IPS-11a (cell line): Measurements from ENCODE around the gene EFHD2.
"Not testable (repeated sequence)": the region's sequence is repeated elsewhere in the genome, so short reads cannot be mapped to it uniquely, and the experiment has no call there.

Experiments used
- H3K4me3 ChIP-seq: one replicate; pipeline ENCODE4 v1.5.1; 2013; ENCODE audit warnings: low read depth, low read length, control low read depth

EFHD2 gene

GRCh38 chr1:15410884-15411245 is 1.2 kb downstream of the EFHD2 start:
- peak overlapping the region; percentile 55 for H3K4me3 ChIP-seq

DNA sequence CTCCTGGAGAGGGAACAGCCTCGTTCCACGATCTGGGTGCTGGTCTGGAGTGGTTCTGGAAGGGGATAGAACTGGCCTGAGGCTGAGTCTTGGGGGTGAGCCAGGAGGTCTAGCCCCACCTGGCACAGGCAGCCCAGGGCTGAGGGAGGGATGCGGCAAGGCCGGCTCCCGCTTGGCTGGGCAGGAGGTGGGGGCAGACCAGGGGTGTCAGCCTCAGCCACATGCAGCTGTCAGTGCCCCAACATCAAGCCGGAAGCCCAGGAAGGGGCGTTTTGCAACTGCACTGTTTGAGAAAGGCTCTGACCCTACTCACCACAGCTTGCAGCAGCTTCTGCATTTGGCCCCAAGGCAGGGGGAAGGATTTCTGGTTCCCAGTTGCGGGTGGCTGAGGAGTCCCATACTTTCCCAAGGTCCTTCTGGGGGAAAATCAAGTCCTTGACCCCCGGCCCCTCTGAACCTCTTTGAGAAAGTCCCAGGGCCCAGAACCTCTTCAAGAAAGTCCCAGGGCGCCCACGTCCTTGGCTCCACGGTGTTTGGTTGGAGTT is 2.0 kb downstream of the EFHD2 start:
- H3K4me3 ChIP-seq = no peak overlapping the region

DNA sequence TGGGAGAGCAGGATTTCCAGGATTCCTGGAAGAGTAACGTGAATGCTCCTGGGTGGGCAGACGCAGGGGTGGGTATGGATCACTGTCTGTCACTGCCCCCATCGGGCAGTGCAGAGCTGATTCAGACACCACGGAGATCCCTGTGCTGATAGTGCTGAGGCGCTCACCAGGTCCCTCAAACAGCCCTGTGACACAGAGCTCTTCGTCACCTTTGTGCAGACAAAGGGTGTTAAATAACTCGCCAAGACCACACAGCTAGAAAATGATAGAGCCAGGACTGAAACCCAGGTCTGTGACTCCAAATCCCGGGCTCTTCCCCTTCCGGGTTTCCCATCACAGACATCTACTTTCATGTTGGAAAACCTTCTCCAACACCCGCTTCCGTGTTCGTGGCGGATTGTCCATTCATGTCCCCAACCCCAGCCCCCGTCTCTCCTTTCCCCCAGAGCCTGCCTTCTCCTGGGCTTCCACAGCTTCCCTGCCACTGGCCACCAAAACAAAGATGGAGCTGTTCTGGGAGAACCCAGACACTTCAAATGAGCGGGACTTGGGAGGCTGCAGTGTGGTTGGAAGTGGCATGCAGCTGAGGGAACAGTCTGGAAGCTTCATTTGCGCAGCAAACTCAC is 2.6 kb downstream of the EFHD2 start:
- no peak overlapping the region for H3K4me3 ChIP-seq

GRCh38 chr1:15412843-15413242 is 3.2 kb downstream of the EFHD2 start:
- no peak overlapping the region for H3K4me3 ChIP-seq

- no peak overlapping the region for H3K4me3 ChIP-seq
Observed at GRCh38 chr1:15413563-15414444, 4.1 kb downstream of the EFHD2 start.

DNA sequence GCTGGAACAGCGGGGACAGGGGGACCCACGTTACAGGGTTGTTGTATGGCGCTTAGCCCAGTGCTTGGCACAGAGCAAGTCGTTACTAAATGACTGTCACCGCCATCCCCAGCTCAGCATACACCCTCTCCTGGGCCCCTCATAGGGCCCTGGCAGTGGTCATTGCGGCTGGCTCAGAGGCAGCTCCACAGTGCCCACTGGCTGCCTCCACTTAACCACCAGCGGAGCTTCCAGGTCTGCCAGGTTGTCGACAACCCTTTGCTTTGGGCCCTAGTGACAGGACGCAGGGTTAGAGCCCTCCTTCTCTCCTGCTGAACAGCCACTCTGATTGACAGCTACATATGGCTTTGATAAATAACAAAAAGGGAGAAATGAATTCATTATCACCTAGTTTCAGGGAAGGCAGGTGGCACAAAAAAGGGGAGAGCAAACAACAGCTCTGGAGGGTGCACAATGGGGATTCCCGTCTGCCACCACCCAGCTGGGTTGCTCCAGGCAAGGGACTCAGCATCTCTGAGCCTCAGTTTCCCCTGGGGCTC is 4.8 kb downstream of the EFHD2 start:
- no peak overlapping the region for H3K4me3 ChIP-seq

DNA sequence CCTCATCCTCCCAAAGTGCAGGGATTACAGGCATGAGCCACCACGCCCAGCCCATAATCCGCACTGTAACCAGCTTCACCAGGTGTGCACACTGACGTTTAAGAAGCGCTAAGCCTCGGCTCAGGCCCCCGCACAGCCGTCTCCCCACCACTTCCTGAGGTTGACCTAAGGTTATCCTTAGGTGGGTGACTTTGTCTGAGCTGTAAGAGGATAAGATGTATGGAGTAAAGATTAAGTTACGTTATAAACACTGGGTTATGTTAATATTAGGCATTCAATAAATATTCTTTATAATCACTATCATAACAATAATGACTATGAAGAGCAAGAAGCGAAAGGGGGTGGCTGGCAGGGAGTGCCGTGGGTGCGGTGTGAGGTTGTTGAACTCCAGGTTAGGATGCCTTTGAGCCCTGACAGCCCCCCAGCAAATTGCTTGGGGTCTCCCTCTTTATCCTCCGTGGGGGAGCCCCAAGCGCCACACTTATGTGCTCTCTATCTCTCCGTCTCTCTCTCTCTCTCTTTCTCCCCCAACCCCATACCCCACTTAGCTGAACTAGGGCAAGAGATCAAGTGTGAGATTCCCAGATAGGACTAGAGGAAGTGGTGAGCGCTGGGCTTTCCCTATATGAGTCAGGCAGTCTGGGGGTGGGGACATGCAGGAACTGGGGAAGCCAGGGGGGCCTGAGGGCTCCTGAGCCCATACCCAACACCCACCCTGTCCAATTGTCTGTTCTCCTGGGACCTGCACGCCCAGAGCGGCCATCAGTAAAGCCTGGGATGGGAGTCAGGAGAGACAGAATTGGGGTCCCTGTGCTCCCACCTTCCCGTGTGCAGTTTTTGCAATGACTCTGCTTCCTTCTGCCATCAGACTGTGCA is 7.6 kb downstream of the EFHD2 start:
- no peak overlapping the region for H3K4me3 ChIP-seq

GRCh38 chr1:15418806-15419515 is 9.3 kb downstream of the EFHD2 start:
- H3K4me3 ChIP-seq = no peak overlapping the region

GRCh38 chr1:15420853-15421465 is 11.3 kb downstream of the EFHD2 start:
- no peak overlapping the region for H3K4me3 ChIP-seq

GRCh38 chr1:15422871-15423270 is 13.2 kb downstream of the EFHD2 start:
- H3K4me3 ChIP-seq = no peak overlapping the region

DNA sequence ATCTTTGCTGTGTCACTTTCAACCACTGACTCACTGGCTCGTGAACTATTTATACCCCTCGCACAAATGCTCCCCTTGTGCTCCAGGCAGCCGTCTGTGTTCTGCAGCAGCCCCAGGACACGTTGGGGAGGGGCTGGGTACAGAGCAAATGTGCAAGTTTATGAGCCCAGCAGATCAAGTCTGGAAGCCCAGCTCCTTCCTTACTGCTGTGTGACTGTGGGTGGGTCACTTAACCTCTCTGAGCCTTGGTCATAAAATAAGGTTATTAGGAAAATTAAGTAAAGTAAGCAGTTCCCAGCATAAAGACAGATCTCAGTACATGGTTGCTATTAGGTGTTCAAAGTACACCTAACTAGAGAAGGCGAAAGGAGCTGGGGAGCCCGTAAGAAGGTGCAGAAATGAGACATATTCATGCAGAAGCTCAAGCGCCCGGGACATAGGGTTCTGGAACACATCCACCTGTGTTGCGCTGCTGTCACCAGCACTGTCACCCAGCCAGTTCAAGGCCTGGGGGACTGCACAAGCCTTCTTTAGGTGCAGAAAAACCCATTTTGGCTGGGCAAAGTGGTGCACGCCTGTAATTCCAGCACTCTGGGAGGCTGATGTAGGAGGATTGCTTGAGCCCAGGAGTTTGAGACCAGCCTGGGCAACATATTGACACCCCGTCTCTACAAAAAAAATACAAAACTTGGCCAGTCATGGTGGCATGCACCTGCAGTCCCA is 13.8 kb downstream of the EFHD2 start:
- H3K4me3 ChIP-seq = no peak overlapping the region

DNA sequence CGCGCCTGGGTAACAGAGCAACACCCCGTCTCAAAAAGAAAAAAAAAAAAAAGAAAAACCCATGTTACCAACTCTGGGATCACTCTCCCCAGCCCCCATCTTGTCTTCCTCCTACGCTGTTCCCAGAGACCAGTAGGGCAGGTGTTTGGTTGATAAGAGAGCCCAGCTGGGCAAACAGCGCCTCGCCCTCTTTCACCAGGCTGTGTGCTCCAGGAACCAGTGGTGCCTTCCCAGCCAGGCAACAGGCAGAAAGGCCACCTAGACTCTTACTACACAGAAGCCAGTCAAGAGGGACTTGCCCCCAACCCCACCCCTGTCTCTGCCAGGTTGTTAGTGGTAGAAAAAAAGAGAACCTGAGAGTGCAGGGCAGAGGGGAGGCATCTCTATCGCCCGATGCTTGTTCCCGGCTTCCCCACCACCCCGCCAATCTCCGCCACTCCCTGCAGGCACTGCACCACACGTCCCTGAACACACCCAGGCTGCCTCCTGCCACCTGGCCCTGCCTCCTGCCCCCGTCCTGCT is 14.5 kb downstream of the EFHD2 start:
- H3K4me3 ChIP-seq = no peak overlapping the region

- no peak overlapping the region for H3K4me3 ChIP-seq
Observed at GRCh38 chr1:15424981-15425380, 15.3 kb downstream of the EFHD2 start.

- H3K4me3 ChIP-seq = no peak overlapping the region
Observed at GRCh38 chr1:15425521-15425920, 15.8 kb downstream of the EFHD2 start.

- no peak overlapping the region for H3K4me3 ChIP-seq
Observed at GRCh38 chr1:15425958-15426357, 16.3 kb downstream of the EFHD2 start.

GRCh38 chr1:15426492-15427279 is 17.0 kb downstream of the EFHD2 start:
- no peak overlapping the region for H3K4me3 ChIP-seq

GRCh38 chr1:15427280-15427666 is 17.6 kb downstream of the EFHD2 start:
- no peak overlapping the region for H3K4me3 ChIP-seq

GRCh38 chr1:15428252-15428651 is 18.6 kb downstream of the EFHD2 start:
- not testable (repeated sequence) for H3K4me3 ChIP-seq
